Myocyte (in vitro differentiated cells): Measurements from ENCODE around the gene SSH2. TPM values are rescaled to one million over a fixed set of nuclear protein-coding genes. Genes with fewer than 3 reads are reported as not detected.
"Not testable (repeated sequence)": the region's sequence is repeated elsewhere in the genome, so short reads cannot be mapped to it uniquely, and the experiment has no call there.

Source experiments
- DNase-seq: peaks from one replicate; pipeline ENCODE4 v3.0.0-alpha.2; 2012; ENCODE audit warnings: low read depth
- total RNA-seq: library from RNA; depleted of rRNA; stranded (reverse); fragments of >200 nt; gene quantifications from 2 replicates; pipeline ENCODE4 v1.2.3, GENCODE V29; 2014

The SSH2 gene
- total RNA-seq, 1 donor from 2014 or later, result 26.7 TPM

- peak; percentile 80 for DNase-seq
These were observed 1.4 kb upstream of the SSH2 start for GRCh38 chr17:29931231-29931932.

- DNase-seq, result no peak
These were observed 482 bp upstream of the SSH2 start for GRCh38 chr17:29930409-29931010.

DNA sequence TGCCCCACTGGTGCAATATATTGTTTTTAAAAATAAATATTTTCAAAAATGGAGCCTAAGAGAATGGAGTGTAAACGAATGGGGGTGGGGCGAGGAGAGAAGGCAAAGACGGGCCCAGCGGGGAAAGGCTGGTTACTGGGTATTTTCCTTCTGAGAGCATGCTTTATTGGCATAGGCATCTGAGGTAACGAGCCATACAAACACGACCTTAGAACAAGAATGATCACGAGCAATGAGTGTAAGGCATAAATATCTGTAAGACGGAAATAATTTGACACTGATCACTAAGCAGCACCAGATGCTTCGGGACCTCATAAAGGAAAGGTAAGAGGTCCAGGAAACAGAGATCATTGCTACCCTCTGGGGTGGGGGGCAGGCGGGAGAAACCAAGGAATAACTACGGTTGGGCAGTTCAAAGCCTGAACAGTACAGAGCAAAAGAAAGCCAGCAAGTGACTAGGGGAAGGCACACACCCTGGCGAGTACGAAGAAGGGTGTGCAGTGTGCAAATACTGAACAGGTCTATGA, 959 bp downstream of the SSH2 start:
- peak; percentile 41 for DNase-seq

- no peak for DNase-seq
These were observed 2.5 kb downstream of the SSH2 start for GRCh38 chr17:29927546-29927945.

DNA sequence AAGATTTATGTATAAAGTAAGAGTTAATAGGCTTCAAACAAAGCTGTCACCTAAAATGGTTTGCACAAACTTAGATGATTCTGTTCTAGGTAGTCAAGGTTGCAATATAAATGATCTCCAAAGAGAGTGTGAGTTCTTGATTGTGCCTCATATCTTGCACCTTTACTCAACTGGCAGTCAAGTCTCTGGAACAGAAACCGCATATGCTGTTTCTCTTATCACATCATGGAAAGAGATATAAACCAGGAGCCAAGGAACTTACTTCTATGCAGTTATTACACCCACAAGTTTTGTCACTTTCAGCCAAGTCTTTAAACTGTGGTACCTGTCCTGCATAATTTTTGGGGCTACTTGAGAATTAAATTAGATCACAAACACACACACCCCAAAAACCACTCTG, 5.2 kb downstream of the SSH2 start:
- no peak for DNase-seq

DNA sequence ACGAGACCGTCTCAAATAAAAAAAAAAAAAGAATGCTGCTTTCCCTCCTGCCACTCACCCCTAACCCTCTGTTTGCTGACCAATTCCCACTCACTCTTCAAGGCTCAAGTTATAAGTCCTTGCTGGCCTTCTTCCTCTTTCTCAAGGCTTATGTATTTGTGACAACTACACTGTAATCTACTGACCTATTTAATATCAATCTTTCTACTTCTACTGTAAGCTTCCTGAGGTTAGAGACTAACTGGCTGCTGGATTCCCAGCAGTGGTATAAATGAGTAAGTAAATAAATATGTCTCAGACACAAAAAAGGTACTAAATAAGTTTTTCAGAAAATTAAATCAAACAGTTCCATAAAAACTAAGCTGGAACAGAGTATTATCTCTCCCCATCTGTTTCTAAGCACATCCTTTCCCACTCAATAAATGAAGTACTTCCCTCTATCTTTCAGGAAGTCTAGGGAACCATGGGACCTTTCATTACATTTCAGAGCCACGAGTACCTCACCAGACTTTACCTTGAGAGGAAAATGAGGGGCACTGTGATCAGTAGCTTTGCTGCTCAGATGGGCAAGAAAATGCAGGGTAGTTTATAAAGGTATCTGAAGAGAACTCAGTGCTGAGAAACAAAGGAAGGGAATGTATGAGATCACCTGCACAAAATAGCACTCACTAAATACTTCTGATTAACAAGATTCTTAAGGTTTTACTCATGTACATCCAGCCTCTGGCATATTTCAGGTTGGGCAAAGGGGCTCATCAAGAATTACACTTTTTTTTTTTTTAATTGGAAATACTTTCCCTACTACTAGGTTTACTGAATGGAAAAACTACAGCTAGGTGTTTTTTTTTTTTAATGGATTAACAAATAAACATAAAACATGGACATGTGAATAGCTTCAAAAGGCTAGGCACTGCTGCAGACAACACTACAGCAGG, 10.8 kb downstream of the SSH2 start:
- DNase-seq, result peak; percentile 34

- DNase-seq, result no peak
These were observed 12.0 kb downstream of the SSH2 start for GRCh38 chr17:29918016-29918415.

GRCh38 chr17:29914819-29915537, 15.1 kb downstream of the SSH2 start:
- no peak for DNase-seq

- no peak for DNase-seq
These were observed 18.3 kb downstream of the SSH2 start for GRCh38 chr17:29911641-29912177.

DNA sequence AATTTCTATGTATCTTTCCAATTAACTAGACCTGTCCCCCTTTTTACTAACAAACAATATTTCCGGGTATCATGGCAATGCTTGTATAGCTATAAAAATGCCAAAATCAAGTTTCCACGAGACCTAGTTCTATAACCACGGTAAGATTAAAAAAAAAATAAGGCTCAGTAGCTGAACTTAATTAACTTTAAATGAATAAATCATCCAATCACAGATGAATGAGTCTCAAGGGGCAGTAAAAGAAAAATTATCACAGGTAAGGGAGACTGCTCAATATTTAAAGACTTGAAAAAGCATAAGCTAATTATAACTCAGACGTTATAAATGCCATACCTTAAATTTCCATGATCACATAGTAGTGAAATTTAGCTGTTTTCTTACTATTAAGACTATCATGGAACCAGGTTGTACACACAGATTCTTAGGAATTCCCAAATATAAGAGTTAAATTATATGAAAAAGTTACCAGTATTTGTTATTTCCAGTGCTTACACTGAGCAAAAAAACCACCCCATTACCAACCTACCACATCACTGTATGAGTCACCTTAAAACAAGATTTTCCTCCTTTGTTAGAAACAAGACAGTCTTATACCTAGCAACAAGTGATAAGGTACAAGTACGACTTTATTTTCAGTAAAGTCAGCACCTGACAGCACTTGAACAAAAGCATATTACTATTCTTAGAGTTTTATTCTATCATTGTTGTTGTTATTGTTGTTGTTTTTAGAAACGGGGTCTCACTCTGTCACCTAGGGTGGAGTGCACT, 20.6 kb downstream of the SSH2 start:
- no peak for DNase-seq

- DNase-seq, result no peak
These were observed 23.1 kb downstream of the SSH2 start for GRCh38 chr17:29906969-29907368.

DNA sequence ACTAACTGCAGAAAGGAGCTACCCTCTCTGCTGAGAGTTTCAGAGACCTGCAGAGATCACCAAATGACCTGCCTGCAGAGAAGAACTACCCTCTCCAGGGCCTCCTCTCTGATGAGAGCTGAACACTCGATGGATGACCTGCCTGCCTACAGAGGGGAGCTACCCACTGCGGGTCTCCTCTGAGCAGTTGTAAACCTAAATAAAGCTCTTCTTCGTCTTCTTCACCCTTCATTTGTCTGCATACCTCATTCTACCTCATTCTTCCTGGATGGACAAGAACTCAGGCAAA, 24.2 kb downstream of the SSH2 start:
- DNase-seq, result no peak

- DNase-seq, result peak; percentile 22
These were observed 24.7 kb downstream of the SSH2 start for GRCh38 chr17:29905086-29905878.

- no peak for DNase-seq
These were observed 26.6 kb downstream of the SSH2 start for GRCh38 chr17:29903471-29903870.

- DNase-seq, result not testable (repeated sequence)
These were observed 32.9 kb downstream of the SSH2 start for GRCh38 chr17:29897136-29897535.

DNA sequence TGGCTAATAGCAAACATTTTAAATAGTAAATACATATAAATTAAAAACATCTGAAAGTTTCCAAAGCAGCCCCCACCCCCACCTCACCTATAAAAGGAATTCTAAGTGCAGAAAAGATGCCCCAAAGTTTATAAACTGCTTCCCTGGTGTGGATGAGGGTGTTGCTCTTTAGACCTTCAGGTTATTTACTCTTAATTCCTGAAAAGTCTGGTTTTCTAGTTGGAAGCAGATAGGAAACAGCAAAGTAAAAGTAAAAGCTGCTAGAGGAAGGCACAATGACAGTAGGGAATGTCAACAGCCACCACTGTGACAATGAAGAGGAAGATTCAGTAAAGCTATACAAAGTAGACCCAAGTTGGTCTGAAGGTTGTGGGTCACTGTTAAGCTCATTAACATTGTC, 37.8 kb downstream of the SSH2 start:
- no peak for DNase-seq

- peak; percentile 21 for DNase-seq
These were observed 38.9 kb downstream of the SSH2 start for GRCh38 chr17:29891131-29891530.

DNA sequence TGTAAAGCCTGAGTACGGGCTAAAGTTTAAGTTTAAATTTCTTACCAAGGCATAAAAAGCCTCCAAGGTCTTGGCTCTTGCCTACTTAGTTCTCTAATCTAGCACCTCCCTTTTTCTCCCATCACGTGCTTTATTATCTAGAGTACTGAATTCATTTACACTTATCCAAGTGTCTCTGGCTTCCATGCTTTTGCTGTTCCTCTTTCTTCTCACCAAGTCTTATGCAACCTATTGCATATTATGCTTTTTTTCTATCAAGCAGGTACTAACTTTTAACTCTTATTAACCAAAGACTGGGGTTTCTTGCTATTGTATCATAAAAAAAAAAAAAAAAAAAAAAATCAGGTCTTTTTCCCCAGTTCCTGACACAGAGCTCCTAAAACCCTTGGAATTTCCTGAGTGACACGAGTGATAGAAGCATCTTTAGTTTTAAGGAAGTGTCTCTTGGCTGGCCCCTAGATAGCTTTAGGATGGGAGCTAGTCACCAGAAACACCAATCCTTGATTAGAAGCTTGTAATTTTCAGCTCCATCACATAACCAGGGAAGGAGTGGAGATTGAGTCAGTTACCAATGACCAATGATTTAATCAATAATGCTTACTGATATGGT, 44.9 kb downstream of the SSH2 start:
- DNase-seq, result no peak

GRCh38 chr17:29883497-29883896, 46.5 kb downstream of the SSH2 start:
- no peak for DNase-seq
